GM12892 (cell line): ENCODE data around the gene ZNF784.

Experiments
- DNase-seq: peaks from one replicate; pipeline ENCODE4 v3.0.0; 2011; ENCODE audit not compliant: insufficient read length
- FAIRE-seq: peaks from 2 replicates; lab custom pipeline; 2011; peaks lifted over from hg19 to GRCh38; lab: Jason Lieb, UNC
- POLR2A ChIP-seq: IDR thresholded peaks from 2 replicates; pipeline ENCODE4 v1.6.1; 2011; ENCODE audit warnings: low read depth, low read length, control low read depth
- POLR2AphosphoS5 ChIP-seq: IDR thresholded peaks from 2 replicates; pipeline ENCODE4 v1.6.1; 2011; ENCODE audit warnings: low read depth, low read length, control low read depth
- TAF1 ChIP-seq: IDR thresholded peaks from 2 replicates; pipeline ENCODE4 v1.6.1; 2011; ENCODE audit warnings: low read depth, mild to moderate bottlenecking, control low read depth, low read length, borderline replicate concordance

Gene ZNF784

DNA sequence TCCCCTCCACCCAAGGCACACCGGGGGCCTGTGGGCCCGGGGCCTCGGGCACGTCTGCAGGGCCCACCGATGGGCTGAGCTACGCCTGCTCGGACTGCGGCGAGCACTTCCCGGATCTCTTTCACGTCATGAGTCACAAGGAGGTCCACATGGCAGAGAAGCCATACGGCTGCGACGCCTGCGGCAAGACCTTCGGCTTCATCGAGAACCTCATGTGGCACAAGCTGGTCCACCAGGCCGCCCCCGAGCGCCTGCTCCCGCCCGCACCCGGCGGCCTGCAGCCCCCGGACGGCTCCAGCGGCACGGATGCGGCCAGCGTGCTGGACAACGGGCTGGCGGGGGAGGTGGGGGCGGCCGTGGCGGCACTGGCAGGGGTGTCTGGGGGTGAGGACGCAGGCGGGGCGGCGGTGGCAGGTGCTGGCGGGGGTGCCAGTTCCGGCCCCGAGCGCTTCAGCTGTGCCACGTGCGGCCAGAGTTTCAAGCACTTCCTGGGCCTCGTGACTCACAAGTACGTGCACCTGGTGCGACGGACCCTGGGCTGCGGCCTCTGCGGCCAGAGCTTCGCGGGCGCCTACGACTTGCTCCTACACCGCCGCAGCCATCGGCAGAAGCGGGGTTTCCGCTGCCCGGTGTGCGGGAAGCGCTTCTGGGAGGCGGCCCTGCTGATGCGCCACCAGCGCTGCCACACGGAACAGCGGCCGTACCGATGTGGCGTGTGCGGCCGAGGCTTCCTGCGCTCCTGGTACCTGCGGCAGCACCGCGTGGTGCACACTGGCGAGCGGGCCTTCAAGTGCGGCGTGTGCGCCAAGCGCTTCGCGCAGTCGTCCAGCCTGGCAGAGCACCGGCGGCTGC is 8.6 kb downstream of the ZNF784 start:
- no peak for FAIRE-seq
- TF ChIP-seq TAF1, result no peak
- TF ChIP-seq POLR2A, result no peak
- TF ChIP-seq POLR2AphosphoS5, result no peak
- no peak for DNase-seq

DNA sequence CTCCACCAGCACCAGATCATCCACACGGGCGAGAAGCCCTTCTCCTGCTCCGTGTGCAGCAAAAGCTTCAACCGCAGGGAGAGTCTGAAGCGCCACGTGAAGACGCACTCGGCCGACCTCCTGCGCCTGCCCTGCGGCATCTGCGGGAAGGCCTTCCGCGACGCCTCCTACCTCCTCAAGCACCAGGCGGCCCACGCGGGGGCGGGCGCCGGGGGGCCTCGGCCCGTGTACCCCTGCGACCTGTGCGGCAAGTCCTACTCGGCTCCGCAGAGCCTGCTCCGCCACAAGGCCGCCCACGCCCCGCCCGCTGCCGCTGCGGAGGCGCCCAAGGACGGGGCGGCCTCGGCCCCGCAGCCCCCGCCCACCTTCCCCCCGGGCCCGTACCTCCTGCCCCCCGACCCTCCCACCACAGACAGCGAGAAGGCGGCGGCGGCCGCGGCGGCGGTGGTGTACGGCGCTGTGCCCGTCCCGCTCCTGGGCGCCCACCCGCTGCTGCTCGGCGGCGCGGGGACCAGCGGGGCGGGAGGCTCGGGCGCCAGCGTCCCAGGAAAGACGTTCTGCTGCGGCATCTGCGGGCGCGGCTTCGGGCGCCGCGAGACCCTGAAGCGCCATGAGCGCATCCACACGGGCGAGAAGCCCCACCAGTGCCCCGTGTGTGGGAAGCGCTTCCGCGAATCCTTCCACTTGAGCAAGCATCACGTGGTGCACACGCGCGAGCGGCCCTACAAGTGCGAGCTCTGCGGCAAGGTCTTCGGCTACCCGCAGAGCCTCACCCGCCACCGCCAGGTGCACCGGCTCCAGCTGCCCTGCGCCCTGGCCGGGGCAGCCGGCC is 9.4 kb downstream of the ZNF784 start:
- no peak for TF ChIP-seq POLR2A
- no peak for FAIRE-seq
- no peak for DNase-seq

GRCh38 chr19:55613930-55614710 is 10.2 kb downstream of the ZNF784 start:
- FAIRE-seq (no peak), DNase-seq (no peak)
- TF ChIP-seq POLR2A, result no peak
- TF ChIP-seq TAF1, result no peak

- DNase-seq (no peak), FAIRE-seq (no peak)
- TF ChIP-seq POLR2A, result no peak
- TF ChIP-seq POLR2AphosphoS5, result no peak
These were observed 11.0 kb downstream of the ZNF784 start for GRCh38 chr19:55613396-55613795.

- DNase-seq (no peak), FAIRE-seq (no peak)
- TF ChIP-seq POLR2A (no peak), TAF1 (no peak), POLR2AphosphoS5 (no peak)
These were observed 12.3 kb downstream of the ZNF784 start for GRCh38 chr19:55611983-55612645.

- TF ChIP-seq POLR2A (no peak), POLR2AphosphoS5 (no peak), TAF1 (no peak)
- DNase-seq, result no peak
- FAIRE-seq, result no peak
These were observed 12.9 kb downstream of the ZNF784 start for GRCh38 chr19:55611300-55611982.

DNA sequence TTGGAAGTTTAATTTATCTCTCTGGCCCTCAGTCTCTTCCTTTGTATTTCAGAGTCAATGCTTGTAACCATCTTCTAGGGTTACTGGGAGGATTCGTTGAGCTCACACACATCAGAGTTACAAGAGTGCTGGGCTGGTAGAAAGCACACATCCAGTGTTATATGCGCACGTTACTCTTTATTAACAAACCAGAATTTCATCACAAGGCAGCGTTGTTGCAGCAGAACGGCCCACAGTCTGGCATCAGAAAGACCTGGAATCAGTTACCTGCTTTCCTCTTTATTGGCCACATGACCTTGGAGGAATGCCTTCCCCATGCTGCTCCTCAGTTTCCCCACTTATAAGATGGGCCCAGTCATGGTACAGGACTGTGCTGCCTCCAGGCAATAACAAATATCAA is 15.0 kb downstream of the ZNF784 start:
- FAIRE-seq, result no peak

DNA sequence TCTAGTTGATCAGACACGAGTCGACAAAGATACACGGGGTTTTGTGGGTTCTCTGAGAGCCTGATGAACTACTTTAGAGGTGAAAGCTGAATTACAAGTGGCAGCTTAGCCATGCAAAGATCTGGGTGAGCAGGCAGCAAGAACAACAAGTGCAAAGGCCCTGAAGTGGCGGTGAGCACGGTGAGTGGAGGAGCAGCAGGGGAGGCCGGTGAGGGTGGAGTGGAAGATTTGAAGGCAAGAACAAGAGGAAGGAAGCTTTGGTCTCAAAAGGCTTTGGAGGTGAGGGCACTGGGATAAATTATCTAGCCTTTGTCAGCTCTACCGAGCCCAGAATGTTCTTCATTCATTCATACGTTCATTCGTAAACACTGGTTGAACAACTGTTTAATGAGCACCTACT is 17.5 kb downstream of the ZNF784 start:
- no peak for DNase-seq
- FAIRE-seq, result no peak
- TF ChIP-seq POLR2AphosphoS5, result no peak
- TF ChIP-seq POLR2A, result no peak
- TF ChIP-seq TAF1, result no peak

More for the DNA sequence above, 15.0 kb downstream of the ZNF784 start:
- TF ChIP-seq POLR2A, result no peak
- TF ChIP-seq POLR2AphosphoS5, result no peak
- TF ChIP-seq TAF1, result no peak
- DNase-seq, result no peak

GRCh38 chr19:55606471-55606787 is 17.9 kb downstream of the ZNF784 start:
- DNase-seq (no peak), FAIRE-seq (no peak)
- TF ChIP-seq POLR2AphosphoS5 (no peak), POLR2A (no peak), TAF1 (no peak)

- TF ChIP-seq POLR2AphosphoS5 (no peak), TAF1 (peak; percentile 34; the same call in 1 of the 2 replicates)
- FAIRE-seq (peak; percentile 82), DNase-seq (no peak)
These were observed 18.5 kb downstream of the ZNF784 start, which contains the start of gene ZNF865 for GRCh38 chr19:55605637-55606470. ZNF865 (plus strand) TSS chr19:55605647; CDS start chr19:55613619, 7,972 bp downstream.
